WTC11 (cell line): ENCODE data around the gene LDAH.

Experiments used
- CREB1 ChIP-seq: sonication (generic); formaldehyde crosslinking; IDR thresholded peaks from 2 replicates; pipeline ENCODE4 v1.8.0; 2023; ENCODE audit warnings: mild to moderate bottlenecking, missing genetic modification reagents
- ELF4 ChIP-seq: sonication (generic); formaldehyde crosslinking; IDR thresholded peaks from 2 replicates; pipeline ENCODE4 v1.8.1; 2022; ENCODE audit warnings: low read depth, mild to moderate bottlenecking, moderate library complexity, missing genetic modification reagents
- ESRRA ChIP-seq: sonication (generic); formaldehyde crosslinking; IDR thresholded peaks from 2 replicates; pipeline ENCODE4 v1.8.1; 2022; ENCODE audit warnings: mild to moderate bottlenecking, missing genetic modification reagents, borderline replicate concordance
- GABPB1 ChIP-seq: sonication (generic); formaldehyde crosslinking; IDR thresholded peaks from 2 replicates; pipeline ENCODE4 v1.8.1; 2023; ENCODE audit warnings: mild to moderate bottlenecking, missing genetic modification reagents
- MYBL2 ChIP-seq: sonication (generic); formaldehyde crosslinking; IDR thresholded peaks from 2 replicates; pipeline ENCODE4 v1.8.1; 2023; ENCODE audit warnings: mild to moderate bottlenecking, moderate library complexity, missing genetic modification reagents
- NFE2L1 ChIP-seq: sonication (generic); formaldehyde crosslinking; IDR thresholded peaks from 2 replicates; pipeline ENCODE4 v1.8.1; 2023; ENCODE audit warnings: missing genetic modification reagents
- SP1 ChIP-seq: sonication (generic); formaldehyde crosslinking; conservative IDR thresholded peaks from 2 replicates; pipeline ENCODE4 v1.8.1; 2022; ENCODE audit warnings: missing genetic modification reagents
- ZNF232 ChIP-seq: sonication (generic); formaldehyde crosslinking; IDR thresholded peaks from 2 replicates; pipeline ENCODE4 v1.8.0; 2022; ENCODE audit warnings: mild to moderate bottlenecking, missing genetic modification reagents
- TF ChIP-seq, protein P1 (sequence below): fragments of 200-600 bp; IDR thresholded peaks from 2 replicates; pipeline ENCODE4 v1.8.0; 2022; ENCODE audit warnings: antibody characterized with exemption
- TF ChIP-seq, protein P2 (sequence below): sonication (generic); formaldehyde crosslinking; IDR thresholded peaks from 2 replicates; pipeline ENCODE4 v1.8.1; 2022; ENCODE audit warnings: mild to moderate bottlenecking, moderate library complexity, missing genetic modification reagents
- TF ChIP-seq, protein P3 (sequence below): sonication (generic); formaldehyde crosslinking; IDR thresholded peaks from 2 replicates; pipeline ENCODE4 v1.8.0; 2023; ENCODE audit warnings: mild to moderate bottlenecking, missing genetic modification reagents
- TF ChIP-seq, protein P4 (sequence below): sonication (generic); formaldehyde crosslinking; IDR thresholded peaks from 2 replicates; pipeline ENCODE4 v1.8.0; 2022; ENCODE audit warnings: mild to moderate bottlenecking, missing genetic modification reagents
- TF ChIP-seq, protein P5 (sequence below): sonication (generic); formaldehyde crosslinking; conservative IDR thresholded peaks from 2 replicates; pipeline ENCODE4 v1.8.1; 2022; ENCODE audit warnings: mild to moderate bottlenecking, missing genetic modification reagents
- TF ChIP-seq, protein P6 (sequence below): sonication (generic); formaldehyde crosslinking; IDR thresholded peaks from 2 replicates; pipeline ENCODE4 v1.8.1; 2022; ENCODE audit warnings: low read depth, mild to moderate bottlenecking, moderate library complexity, missing genetic modification reagents, borderline replicate concordance

DNA sequence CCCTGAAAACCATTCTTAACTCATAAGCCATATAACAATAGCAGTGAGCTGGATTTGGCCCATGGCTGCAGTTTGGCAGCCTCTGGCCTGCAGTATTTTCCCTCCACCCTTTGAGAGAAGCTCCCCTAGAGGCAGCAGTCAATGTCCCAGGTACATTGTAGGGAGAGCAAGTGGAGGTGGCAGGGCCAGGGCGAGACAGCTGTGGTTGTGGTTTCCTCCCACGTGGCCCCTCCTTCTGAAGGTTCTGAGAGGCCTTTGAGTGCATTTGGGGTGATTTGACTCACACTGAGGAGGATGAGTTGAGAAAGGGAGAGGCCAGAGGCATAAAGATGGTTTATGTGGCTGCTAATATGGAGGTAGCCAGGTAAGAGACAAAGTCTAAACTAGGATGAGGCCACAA is 45.5 kb upstream of the LDAH start:
- no peak for TF ChIP-seq NFE2L1 (CRISPR knock-in tag)
- TF ChIP-seq ZNF232 = no peak
- TF ChIP-seq, protein P1, sequence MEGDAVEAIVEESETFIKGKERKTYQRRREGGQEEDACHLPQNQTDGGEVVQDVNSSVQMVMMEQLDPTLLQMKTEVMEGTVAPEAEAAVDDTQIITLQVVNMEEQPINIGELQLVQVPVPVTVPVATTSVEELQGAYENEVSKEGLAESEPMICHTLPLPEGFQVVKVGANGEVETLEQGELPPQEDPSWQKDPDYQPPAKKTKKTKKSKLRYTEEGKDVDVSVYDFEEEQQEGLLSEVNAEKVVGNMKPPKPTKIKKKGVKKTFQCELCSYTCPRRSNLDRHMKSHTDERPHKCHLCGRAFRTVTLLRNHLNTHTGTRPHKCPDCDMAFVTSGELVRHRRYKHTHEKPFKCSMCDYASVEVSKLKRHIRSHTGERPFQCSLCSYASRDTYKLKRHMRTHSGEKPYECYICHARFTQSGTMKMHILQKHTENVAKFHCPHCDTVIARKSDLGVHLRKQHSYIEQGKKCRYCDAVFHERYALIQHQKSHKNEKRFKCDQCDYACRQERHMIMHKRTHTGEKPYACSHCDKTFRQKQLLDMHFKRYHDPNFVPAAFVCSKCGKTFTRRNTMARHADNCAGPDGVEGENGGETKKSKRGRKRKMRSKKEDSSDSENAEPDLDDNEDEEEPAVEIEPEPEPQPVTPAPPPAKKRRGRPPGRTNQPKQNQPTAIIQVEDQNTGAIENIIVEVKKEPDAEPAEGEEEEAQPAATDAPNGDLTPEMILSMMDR = no peak
- TF ChIP-seq GABPB1 (CRISPR knock-in tag) = no peak
- TF ChIP-seq, protein P2, sequence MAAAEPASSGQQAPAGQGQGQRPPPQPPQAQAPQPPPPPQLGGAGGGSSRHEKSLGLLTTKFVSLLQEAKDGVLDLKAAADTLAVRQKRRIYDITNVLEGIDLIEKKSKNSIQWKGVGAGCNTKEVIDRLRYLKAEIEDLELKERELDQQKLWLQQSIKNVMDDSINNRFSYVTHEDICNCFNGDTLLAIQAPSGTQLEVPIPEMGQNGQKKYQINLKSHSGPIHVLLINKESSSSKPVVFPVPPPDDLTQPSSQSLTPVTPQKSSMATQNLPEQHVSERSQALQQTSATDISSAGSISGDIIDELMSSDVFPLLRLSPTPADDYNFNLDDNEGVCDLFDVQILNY (CRISPR knock-in tag) = no peak
- no peak for TF ChIP-seq MYBL2 (CRISPR knock-in tag)
- TF ChIP-seq, protein P3, sequence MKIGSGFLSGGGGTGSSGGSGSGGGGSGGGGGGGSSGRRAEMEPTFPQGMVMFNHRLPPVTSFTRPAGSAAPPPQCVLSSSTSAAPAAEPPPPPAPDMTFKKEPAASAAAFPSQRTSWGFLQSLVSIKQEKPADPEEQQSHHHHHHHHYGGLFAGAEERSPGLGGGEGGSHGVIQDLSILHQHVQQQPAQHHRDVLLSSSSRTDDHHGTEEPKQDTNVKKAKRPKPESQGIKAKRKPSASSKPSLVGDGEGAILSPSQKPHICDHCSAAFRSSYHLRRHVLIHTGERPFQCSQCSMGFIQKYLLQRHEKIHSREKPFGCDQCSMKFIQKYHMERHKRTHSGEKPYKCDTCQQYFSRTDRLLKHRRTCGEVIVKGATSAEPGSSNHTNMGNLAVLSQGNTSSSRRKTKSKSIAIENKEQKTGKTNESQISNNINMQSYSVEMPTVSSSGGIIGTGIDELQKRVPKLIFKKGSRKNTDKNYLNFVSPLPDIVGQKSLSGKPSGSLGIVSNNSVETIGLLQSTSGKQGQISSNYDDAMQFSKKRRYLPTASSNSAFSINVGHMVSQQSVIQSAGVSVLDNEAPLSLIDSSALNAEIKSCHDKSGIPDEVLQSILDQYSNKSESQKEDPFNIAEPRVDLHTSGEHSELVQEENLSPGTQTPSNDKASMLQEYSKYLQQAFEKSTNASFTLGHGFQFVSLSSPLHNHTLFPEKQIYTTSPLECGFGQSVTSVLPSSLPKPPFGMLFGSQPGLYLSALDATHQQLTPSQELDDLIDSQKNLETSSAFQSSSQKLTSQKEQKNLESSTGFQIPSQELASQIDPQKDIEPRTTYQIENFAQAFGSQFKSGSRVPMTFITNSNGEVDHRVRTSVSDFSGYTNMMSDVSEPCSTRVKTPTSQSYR (CRISPR knock-in tag) = no peak
- TF ChIP-seq, protein P4, sequence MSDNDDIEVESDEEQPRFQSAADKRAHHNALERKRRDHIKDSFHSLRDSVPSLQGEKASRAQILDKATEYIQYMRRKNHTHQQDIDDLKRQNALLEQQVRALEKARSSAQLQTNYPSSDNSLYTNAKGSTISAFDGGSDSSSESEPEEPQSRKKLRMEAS (CRISPR knock-in tag) = no peak
- TF ChIP-seq, protein P5, sequence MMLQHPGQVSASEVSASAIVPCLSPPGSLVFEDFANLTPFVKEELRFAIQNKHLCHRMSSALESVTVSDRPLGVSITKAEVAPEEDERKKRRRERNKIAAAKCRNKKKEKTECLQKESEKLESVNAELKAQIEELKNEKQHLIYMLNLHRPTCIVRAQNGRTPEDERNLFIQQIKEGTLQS (CRISPR knock-in tag) = no peak
- TF ChIP-seq, protein P6, sequence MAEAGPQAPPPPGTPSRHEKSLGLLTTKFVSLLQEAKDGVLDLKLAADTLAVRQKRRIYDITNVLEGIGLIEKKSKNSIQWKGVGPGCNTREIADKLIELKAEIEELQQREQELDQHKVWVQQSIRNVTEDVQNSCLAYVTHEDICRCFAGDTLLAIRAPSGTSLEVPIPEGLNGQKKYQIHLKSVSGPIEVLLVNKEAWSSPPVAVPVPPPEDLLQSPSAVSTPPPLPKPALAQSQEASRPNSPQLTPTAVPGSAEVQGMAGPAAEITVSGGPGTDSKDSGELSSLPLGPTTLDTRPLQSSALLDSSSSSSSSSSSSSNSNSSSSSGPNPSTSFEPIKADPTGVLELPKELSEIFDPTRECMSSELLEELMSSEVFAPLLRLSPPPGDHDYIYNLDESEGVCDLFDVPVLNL (CRISPR knock-in tag) = no peak
- no peak for TF ChIP-seq SP1 (CRISPR knock-in tag)
- no peak for TF ChIP-seq CREB1
- TF ChIP-seq ELF4 (CRISPR knock-in tag) = no peak
- TF ChIP-seq ESRRA = no peak
